Caco-2 (cell line): ENCODE measurements around the gene FADS3. TPM values are rescaled to one million over a fixed set of nuclear protein-coding genes. Genes with fewer than 3 reads are reported as not detected.

ENCODE experiments used
- BruUV-seq: library from RNA; stranded (reverse); fragments of 400-500 nt; replicated peaks from 2 replicates; lab custom pipeline; 2021; lab: Mats Ljungman, UMichigan
- CTCF ChIA-PET: fragments of 300-600 bp; sonication (Branson Sonifier 250); formaldehyde crosslinking; loops from one replicate; lab custom pipeline; 2022; ENCODE audit warnings: antibody characterized with exemption; lab: Charles Lee
- POLR2A ChIA-PET: fragments of 300-600 bp; sonication (Branson Sonifier 250); formaldehyde crosslinking; loops from one replicate; lab custom pipeline; 2022; ENCODE audit warnings: antibody characterized with exemption; lab: Charles Lee
- DNase-seq, 2 experiments: peaks; one replicate each; pipeline versions ENCODE4 v3.0.0 to v3.0.0-alpha.2; 2020 to 2022
- H3K27me3 ChIP-seq: replicated peaks from 2 replicates; pipeline ENCODE4 v1.6.0; 2011; ENCODE audit warnings: low read length; ENCODE audit not compliant: control insufficient read depth, insufficient read depth
- H3K36me3 ChIP-seq: 2 replicates; pipeline ENCODE4 v1.5.1; 2011; ENCODE audit warnings: low read length; ENCODE audit not compliant: control insufficient read depth, insufficient read depth
- H3K4me1 ChIP-seq: fragments of 250-450 bp; sonication (Bioruptor Pico); 2 replicates; pipeline ENCODE4 v1.5.1; 2020; ENCODE audit warnings: mild to moderate bottlenecking
- H3K4me3 ChIP-seq: 2 replicates; pipeline ENCODE4 v1.5.1; 2011; ENCODE audit warnings: low read depth, mild to moderate bottlenecking, control low read depth, low read length
- H3K9me3 ChIP-seq: fragments of 250-450 bp; sonication (Bioruptor Pico); 2 replicates; pipeline ENCODE4 v1.5.1; 2020; ENCODE audit warnings: mild to moderate bottlenecking, moderate library complexity
- H3K27ac Mint-ChIP-seq: one replicate; pipeline ENCODE4 v1.8.0; 2022; ENCODE audit warnings: mixed read lengths; ENCODE audit not compliant: unreplicated experiment
- H3K27me3 Mint-ChIP-seq: one replicate; pipeline ENCODE4 v1.8.0; 2022; ENCODE audit warnings: mixed read lengths; ENCODE audit not compliant: insufficient read depth, unreplicated experiment
- H3K36me3 Mint-ChIP-seq: one replicate; pipeline ENCODE4 v1.8.0; 2022; ENCODE audit warnings: mild to moderate bottlenecking, mixed read lengths; ENCODE audit not compliant: insufficient read depth, unreplicated experiment
- H3K4me1 Mint-ChIP-seq: one replicate; pipeline ENCODE4 v1.8.0; 2022; ENCODE audit warnings: low read depth, mixed read lengths; ENCODE audit not compliant: unreplicated experiment
- H3K4me3 Mint-ChIP-seq: one replicate; pipeline ENCODE4 v1.8.0; 2022; ENCODE audit warnings: mild to moderate bottlenecking, moderate library complexity, mixed read lengths; ENCODE audit not compliant: unreplicated experiment
- H3K9me3 Mint-ChIP-seq: one replicate; pipeline ENCODE4 v1.8.0; 2022; ENCODE audit warnings: mixed read lengths; ENCODE audit not compliant: unreplicated experiment
- intact Hi-C: fragments of 100-400 bp; cut with micrococcal nuclease; formaldehyde crosslinking; loops from one replicate; pipeline ENCODE4 v1.10.0; 2022; ENCODE audit not compliant: unreplicated experiment
- total RNA-seq: library from RNA; stranded (reverse); gene quantifications from 2 replicates; pipeline ENCODE4 v1.2.3, GENCODE V29; 2022
- TF ChIP-seq, protein P1 (sequence below), 2 experiments: fragments of 200-600 bp in 1 of 2; IDR thresholded peaks; 1 replicate in 1 of 2; 2 replicates in 1 of 2; pipeline versions ENCODE4 v1.5.1 to v1.8.0; 2011 to 2022; ENCODE audit warnings: antibody characterized with exemption in 1 of 2, control low read depth in 1 of 2, inconsistent platforms in 1 of 2, low read depth in 1 of 2, low read length in 1 of 2, mild to moderate bottlenecking in 1 of 2, moderate library complexity in 1 of 2; ENCODE audit not compliant: insufficient read depth in 1 of 2, severe bottlenecking in 1 of 2, unreplicated experiment in 1 of 2

FADS3 gene
- total RNA-seq, 1 experiment from 2014 or later, result 32.7 TPM

DNA sequence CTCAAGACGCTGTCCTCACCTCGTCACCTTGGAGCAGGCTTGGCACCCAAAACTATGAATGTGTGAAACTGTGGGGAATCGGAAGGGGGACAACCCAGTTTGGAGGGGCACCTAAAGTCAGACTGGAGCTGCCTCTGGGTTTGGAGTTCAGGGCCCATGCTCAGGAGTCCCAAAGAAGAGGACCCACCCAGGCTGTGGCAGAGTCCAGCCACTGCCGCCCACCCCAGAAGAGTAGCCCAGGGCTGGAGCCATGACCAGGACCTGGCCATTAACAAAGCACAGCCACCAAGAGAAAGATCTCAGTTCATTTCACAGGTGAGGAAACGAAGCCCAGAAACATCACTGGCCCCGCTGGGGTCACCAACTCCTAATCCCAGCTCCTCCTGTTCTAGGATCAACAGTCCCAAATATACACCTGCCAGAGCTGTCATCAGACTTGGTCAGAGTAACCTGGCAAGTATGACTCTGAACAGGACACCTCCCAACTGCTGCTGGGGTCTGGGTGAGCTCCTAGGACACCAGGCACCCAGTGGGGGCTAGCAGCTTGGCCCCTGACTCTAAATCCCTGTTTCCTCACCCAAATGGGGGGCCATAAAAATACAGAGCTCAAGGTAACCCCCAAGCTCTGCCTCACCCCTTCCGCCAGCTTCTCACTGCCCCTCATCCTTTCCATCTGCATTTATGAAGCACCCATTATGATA lies 23.3 kb upstream of the FADS3 start:
- TF ChIP-seq, protein P1, sequence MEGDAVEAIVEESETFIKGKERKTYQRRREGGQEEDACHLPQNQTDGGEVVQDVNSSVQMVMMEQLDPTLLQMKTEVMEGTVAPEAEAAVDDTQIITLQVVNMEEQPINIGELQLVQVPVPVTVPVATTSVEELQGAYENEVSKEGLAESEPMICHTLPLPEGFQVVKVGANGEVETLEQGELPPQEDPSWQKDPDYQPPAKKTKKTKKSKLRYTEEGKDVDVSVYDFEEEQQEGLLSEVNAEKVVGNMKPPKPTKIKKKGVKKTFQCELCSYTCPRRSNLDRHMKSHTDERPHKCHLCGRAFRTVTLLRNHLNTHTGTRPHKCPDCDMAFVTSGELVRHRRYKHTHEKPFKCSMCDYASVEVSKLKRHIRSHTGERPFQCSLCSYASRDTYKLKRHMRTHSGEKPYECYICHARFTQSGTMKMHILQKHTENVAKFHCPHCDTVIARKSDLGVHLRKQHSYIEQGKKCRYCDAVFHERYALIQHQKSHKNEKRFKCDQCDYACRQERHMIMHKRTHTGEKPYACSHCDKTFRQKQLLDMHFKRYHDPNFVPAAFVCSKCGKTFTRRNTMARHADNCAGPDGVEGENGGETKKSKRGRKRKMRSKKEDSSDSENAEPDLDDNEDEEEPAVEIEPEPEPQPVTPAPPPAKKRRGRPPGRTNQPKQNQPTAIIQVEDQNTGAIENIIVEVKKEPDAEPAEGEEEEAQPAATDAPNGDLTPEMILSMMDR (IDR thresholded peaks at IDR 0.05; ENCODE audit: insufficient read depth in 1 of 2, low read depth in 1 of 2, low read length in 1 of 2, severe bottlenecking in 1 of 2, unreplicated experiment in 1 of 2), result no peak

DNA sequence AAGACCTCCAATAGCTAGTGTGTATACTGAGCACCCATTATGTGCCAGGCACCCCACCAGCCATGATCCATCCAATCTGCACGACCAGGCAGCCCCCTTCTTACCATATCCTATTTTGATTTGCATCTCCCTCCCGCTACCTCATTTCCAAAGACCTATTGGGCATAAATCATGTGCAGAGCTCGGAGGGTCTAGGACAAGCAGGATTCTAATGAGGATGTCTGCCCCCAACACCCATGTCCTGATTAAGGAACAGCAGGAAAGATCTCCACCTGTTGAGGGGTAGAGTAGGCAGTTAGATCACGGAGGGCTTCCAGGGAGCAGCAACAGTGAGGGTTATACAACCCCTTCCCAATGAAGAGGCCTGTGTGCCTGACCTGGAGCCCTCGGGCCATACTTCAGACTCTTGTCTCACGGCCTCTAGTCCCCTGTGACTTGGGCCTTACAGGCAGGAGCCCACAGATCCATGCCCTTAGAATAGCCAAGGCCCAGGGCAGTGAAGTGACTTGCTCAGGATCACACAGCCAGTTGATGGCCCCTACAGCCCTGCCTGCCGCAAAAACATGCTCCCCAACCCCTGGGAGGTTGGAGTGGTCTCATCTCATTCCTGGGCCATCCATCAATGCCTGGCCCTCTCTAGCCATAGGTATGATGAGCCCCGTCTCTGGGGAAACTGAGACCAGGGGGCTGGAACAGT lies 22.5 kb upstream of the FADS3 start:
- peaks cover 8% of the 10 kb centered on the region; the same call in 1 of the 2 replicates for H3K4me1 ChIP-seq
- ChIA-PET POLR2A (no interaction called here), CTCF (interaction anchor here (1.0 kb wide), 1 partner anchor 122 kb away, joined by 5 read pairs; no protein-coding TSS in a partner anchor)
- TF ChIP-seq, protein P1 (IDR thresholded peaks at IDR 0.05; ENCODE audit: insufficient read depth in 1 of 2, low read depth in 1 of 2, low read length in 1 of 2, severe bottlenecking in 1 of 2, unreplicated experiment in 1 of 2), result no peak
- H3K4me3 ChIP-seq, result no peak overlapping the region
- H3K27me3 ChIP-seq, result no peaks in the 10 kb centered on the region
- no peaks in the 10 kb centered on the region for H3K27me3 Mint-ChIP-seq
- no peaks in the 10 kb centered on the region for H3K9me3 ChIP-seq
- no peak overlapping the region for H3K27ac Mint-ChIP-seq
- no peaks in the 10 kb centered on the region for H3K36me3 ChIP-seq
- no TSS peak for BruUV-seq
- peaks cover 14% of the 10 kb centered on the region for H3K4me1 Mint-ChIP-seq
- no peaks in the 10 kb centered on the region for H3K9me3 Mint-ChIP-seq
- intact Hi-C loops, result loop anchor here (10.0 kb wide), 1 partner anchor 879 kb away; no protein-coding TSS in a partner anchor
- no peak overlapping the region for H3K4me3 Mint-ChIP-seq
- H3K36me3 Mint-ChIP-seq, result peaks cover 8% of the 10 kb centered on the region
- peak in 1 of 2 experiments; percentile 22 for DNase-seq

More for the DNA sequence above, 23.3 kb upstream of the FADS3 start:
- Histone ChIP-seq H3K4me3 (no peak overlapping the region), H3K4me1 (peaks cover 11% of the 10 kb centered on the region), H3K27me3 (no peaks in the 10 kb centered on the region), H3K36me3 (no peaks in the 10 kb centered on the region), H3K9me3 (no peaks in the 10 kb centered on the region)
- H3K4me3 Mint-ChIP-seq, result no peak overlapping the region
- H3K9me3 Mint-ChIP-seq, result no peaks in the 10 kb centered on the region
- no peaks in the 10 kb centered on the region for H3K27me3 Mint-ChIP-seq
- H3K4me1 Mint-ChIP-seq, result peaks cover 17% of the 10 kb centered on the region
- BruUV-seq, result no TSS peak
- CTCF ChIA-PET, result interaction anchor here (0.6 to 1.1 kb wide), 5 partner anchors 13 to 94 kb away, joined by 3 to 6 read pairs (median 6); no protein-coding TSS in a partner anchor
- peak in 1 of 2 experiments; percentile 20 for DNase-seq
- no peak overlapping the region for H3K27ac Mint-ChIP-seq
- peaks cover 8% of the 10 kb centered on the region for H3K36me3 Mint-ChIP-seq
- intact Hi-C loops, result loop anchor here (10.0 kb wide), 1 partner anchor 880 kb away; no protein-coding TSS in a partner anchor
- POLR2A ChIA-PET, result interaction anchor here (0.7 to 1.0 kb wide), 2 partner anchors 9 to 54 kb away, joined by 4 to 5 read pairs; no protein-coding TSS in a partner anchor
